Endothelial cell of umbilical vein (primary cell): ENCODE results near the gene VIPR2. TPM values are rescaled to one million over a fixed set of nuclear protein-coding genes. Genes with fewer than 3 reads are reported as not detected.

Source experiments
- BruUV-seq: library from RNA; stranded (reverse); fragments of 400-500 nt; replicated peaks from 2 replicates; lab custom pipeline; 2021; lab: Mats Ljungman, UMichigan
- CTCF ChIA-PET: fragments of 300-600, 350-600 bp; sonication (Branson Sonifier 250); formaldehyde crosslinking; loops from one replicate; lab custom pipeline; 2021; ENCODE audit warnings: antibody characterized with exemption, inconsistent platforms; lab: Charles Lee
- POLR2A ChIA-PET: fragments of 300-600, 350-600 bp; sonication (Branson Sonifier 250); formaldehyde crosslinking; loops from one replicate; lab custom pipeline; 2021; ENCODE audit warnings: antibody characterized with exemption, inconsistent platforms; lab: Charles Lee
- DNase-seq: peaks from one replicate; pipeline ENCODE4 v3.0.0-alpha.2; 2011; ENCODE audit warnings: low read depth, low spot score
- FAIRE-seq: peaks from 2 replicates; lab custom pipeline; 2011; peaks lifted over from hg19 to GRCh38; lab: Jason Lieb, UNC
- H2AFZ ChIP-seq: 2 replicates; pipeline ENCODE4 v1.6.0; 2012; ENCODE audit warnings: low read depth, low read length, control low read depth, inconsistent platforms
- H3K27ac ChIP-seq: 2 replicates; pipeline ENCODE4 v1.5.1; 2011; ENCODE audit warnings: low read depth, mild to moderate bottlenecking, control low read depth, low read length, moderate library complexity; ENCODE audit not compliant: insufficient read depth
- H3K27me3 ChIP-seq, 2 experiments: 2 replicates each; pipeline versions ENCODE4 v1.6.0 to v1.6.1; 2011; ENCODE audit warnings: low read length in 2 of 2, mixed read lengths in 1 of 2; ENCODE audit not compliant: control insufficient read depth in 2 of 2, insufficient read depth in 2 of 2
- H3K36me3 ChIP-seq, 2 experiments: 2 replicates in 1 of 2; 3 replicates in 1 of 2; pipeline ENCODE4 v1.5.1; 2011; ENCODE audit warnings: low read length in 2 of 2, mild to moderate bottlenecking in 1 of 2, moderate library complexity in 1 of 2; ENCODE audit not compliant: control insufficient read depth in 2 of 2, insufficient read depth in 2 of 2; ENCODE audit errors: extremely low read depth in 1 of 2
- H3K4me1 ChIP-seq: 3 replicates; pipeline ENCODE4 v1.5.1; 2011; ENCODE audit warnings: mild to moderate bottlenecking, low read length; ENCODE audit not compliant: control insufficient read depth, insufficient read depth; ENCODE audit errors: extremely low read depth
- H3K4me2 ChIP-seq: 2 replicates; pipeline ENCODE4 v1.6.1; 2011; ENCODE audit warnings: low read length, control low read depth, mixed read lengths; ENCODE audit not compliant: insufficient read depth
- H3K4me3 ChIP-seq, 3 experiments: fragments of 200-600 bp in 1 of 3; sonication (generic), shearing (Covaris generic) in 1 of 3; replicated peaks in 1 of 3; 2 replicates each; pipeline ENCODE4 v1.5.1; 2011 to 2016; ENCODE audit warnings: control low read depth in 3 of 3, low read length in 3 of 3, mild to moderate bottlenecking in 2 of 3, inconsistent platforms in 1 of 3, low read depth in 1 of 3, moderate library complexity in 1 of 3; ENCODE audit not compliant: insufficient read depth in 1 of 3
- H3K79me2 ChIP-seq: 2 replicates; pipeline ENCODE4 v1.6.0; 2012; ENCODE audit warnings: low read length, inconsistent platforms; ENCODE audit not compliant: control insufficient read depth, insufficient read depth
- H3K9ac ChIP-seq: replicated peaks from 2 replicates; pipeline ENCODE3; 2011; ENCODE audit warnings: low read length, control low read depth; ENCODE audit not compliant: insufficient read depth; ENCODE audit errors: extremely low read depth
- H3K9me1 ChIP-seq: replicated peaks from 3 replicates; pipeline ENCODE4 v1.6.0; 2011; ENCODE audit warnings: mild to moderate bottlenecking, low read length; ENCODE audit not compliant: control insufficient read depth, insufficient read depth; ENCODE audit errors: extremely low read depth
- H3K9me3 ChIP-seq: replicated peaks from 2 replicates; pipeline ENCODE4 v1.5.1; 2012; ENCODE audit warnings: low read length, inconsistent platforms; ENCODE audit not compliant: control insufficient read depth, insufficient read depth
- H4K20me1 ChIP-seq: replicated peaks from 2 replicates; pipeline ENCODE3; 2011; ENCODE audit warnings: mild to moderate bottlenecking, low read length; ENCODE audit not compliant: control insufficient read depth, insufficient read depth; ENCODE audit errors: extremely low read depth
- EZH2 ChIP-seq: IDR thresholded peaks from 2 replicates; pipeline ENCODE4 v1.6.1; 2012; ENCODE audit warnings: borderline replicate concordance, low read depth, mild to moderate bottlenecking, moderate library complexity, low read length, inconsistent platforms; ENCODE audit not compliant: severe bottlenecking
- FOS ChIP-seq: IDR thresholded peaks from 2 replicates; pipeline ENCODE4 v1.6.1; 2011; ENCODE audit warnings: mild to moderate bottlenecking, low read length, moderate library complexity, borderline replicate concordance; ENCODE audit not compliant: insufficient read depth
- GATA2 ChIP-seq: IDR thresholded peaks from 2 replicates; pipeline ENCODE4 v1.7.0; 2011; ENCODE audit warnings: low read depth, mild to moderate bottlenecking, moderate library complexity, mixed read lengths, low read length; ENCODE audit not compliant: insufficient read length, insufficient read depth
- JUN ChIP-seq: IDR thresholded peaks from 2 replicates; pipeline ENCODE4 v1.6.1; 2011; ENCODE audit warnings: borderline replicate concordance, low read depth; ENCODE audit not compliant: insufficient read length, insufficient read depth
- MAX ChIP-seq: IDR thresholded peaks from 2 replicates; pipeline ENCODE4 v1.6.1; 2011; ENCODE audit not compliant: insufficient read depth, insufficient read length
- MYC ChIP-seq: IDR thresholded peaks from one replicate; pipeline ENCODE4 v1.6.1; 2011; ENCODE audit warnings: mild to moderate bottlenecking, low read depth, low read length
- POLR2A ChIP-seq: IDR thresholded peaks from 2 replicates; pipeline ENCODE4 v1.6.1; 2012; ENCODE audit warnings: low read depth, mild to moderate bottlenecking, control low read depth, low read length
- POLR2AphosphoS5 ChIP-seq: IDR thresholded peaks from 2 replicates; pipeline ENCODE4 v1.6.1; 2012; ENCODE audit warnings: low read depth, mild to moderate bottlenecking, control low read depth, low read length, moderate library complexity; ENCODE audit not compliant: insufficient read depth
- dilution Hi-C: fragments of 300-500 bp; cut with MboI; formaldehyde crosslinking; loops from one replicate; pipeline ENCODE4 v1.15.0; 2019; ENCODE audit warnings: low sequenced_read_pairs; ENCODE audit not compliant: extremely low pct_ligation_motif_present
- intact Hi-C: fragments of 100-400 bp; cut with micrococcal nuclease; formaldehyde crosslinking; loops from one replicate; pipeline ENCODE4 v1.10.0; 2022
- polyA plus RNA-seq, 4 experiments: library from polyadenylated mRNA; depleted of rRNA in 3 of 4; stranded (reverse) in 3 of 4; unstranded in 1 of 4; fragments of >200 nt; gene quantifications; 2 replicates each; pipeline versions ENCODE4 v1.2.1 to v1.2.3, GENCODE V29; 2011 to 2012; ENCODE audit warnings: missing spikeins in 1 of 4
- total RNA-seq: library from RNA; stranded (reverse); gene quantifications from 2 replicates; pipeline ENCODE4 v1.2.3, GENCODE V29; 2021
- TF ChIP-seq, protein P1 (sequence below), 2 donors: IDR thresholded peaks; 1 replicate in 1 of 2; 2 replicates in 1 of 2; pipeline ENCODE4 v1.5.1; 2011; ENCODE audit warnings: low read length in 2 of 2, mild to moderate bottlenecking in 2 of 2, moderate library complexity in 2 of 2, control low read depth in 1 of 2, inconsistent platforms in 1 of 2, low read depth in 1 of 2; ENCODE audit not compliant: insufficient read depth in 1 of 2; ENCODE audit errors: extremely low read depth in 1 of 2

The VIPR2 gene
- total and polyA plus RNA-seq, 2 donors (not counting 3 experiments of a cell fraction or from before 2014, with no cell fraction given): not detected

DNA sequence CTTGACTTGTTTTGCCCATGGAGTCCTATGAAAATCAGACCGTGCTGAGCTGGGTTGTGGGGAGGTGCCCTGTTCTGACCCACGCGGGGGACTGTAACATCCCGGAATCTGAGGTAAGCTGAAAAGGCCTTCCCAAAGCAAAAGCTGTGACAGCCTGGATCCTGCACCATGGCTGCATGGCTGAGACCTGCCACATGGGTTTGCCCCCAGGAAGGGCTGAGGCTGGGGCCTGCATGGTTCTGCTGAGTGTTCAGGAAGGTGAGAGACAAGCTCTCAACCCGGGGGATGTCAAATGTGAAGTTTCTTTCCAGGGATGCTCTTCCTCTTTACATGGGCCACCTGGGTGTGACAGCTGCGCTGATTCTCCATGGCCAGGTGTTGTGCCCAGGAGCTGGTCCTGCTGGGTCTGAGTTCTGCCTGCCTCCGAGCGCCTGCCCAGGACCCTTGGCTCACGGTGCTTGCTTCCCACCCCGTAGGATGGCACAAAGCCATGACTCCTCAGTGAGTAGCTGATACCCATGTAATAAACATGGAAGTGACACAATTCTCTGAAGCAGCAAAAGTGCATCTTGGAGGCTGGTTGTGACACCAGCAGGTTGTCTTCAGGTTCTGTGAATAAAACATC is 58.3 kb downstream of the VIPR2 start:
- Histone ChIP-seq H4K20me1 (no peaks in the 10 kb centered on the region), H3K4me2 (no peak overlapping the region), H3K4me1 (no peaks in the 10 kb centered on the region), H3K79me2 (no peaks in the 10 kb centered on the region), H3K4me3 (no peak overlapping the region), H3K36me3 (no peaks in the 10 kb centered on the region), H3K27ac (no peak overlapping the region), H3K9me1 (no peaks in the 10 kb centered on the region), H3K9me3 (no peaks in the 10 kb centered on the region), H3K27me3 (no peaks in the 10 kb centered on the region), H2AFZ (no peak overlapping the region), H3K9ac (no peak overlapping the region)
- dilution Hi-C loops: no loop called here
- CTCF ChIA-PET: no interaction called here
- no TSS peak for BruUV-seq
- TF ChIP-seq MYC (no peak), JUN (no peak), GATA2 (no peak), EZH2 (no peak), MAX (no peak), POLR2A (no peak), POLR2AphosphoS5 (no peak), FOS (no peak)
- TF ChIP-seq, protein P1, sequence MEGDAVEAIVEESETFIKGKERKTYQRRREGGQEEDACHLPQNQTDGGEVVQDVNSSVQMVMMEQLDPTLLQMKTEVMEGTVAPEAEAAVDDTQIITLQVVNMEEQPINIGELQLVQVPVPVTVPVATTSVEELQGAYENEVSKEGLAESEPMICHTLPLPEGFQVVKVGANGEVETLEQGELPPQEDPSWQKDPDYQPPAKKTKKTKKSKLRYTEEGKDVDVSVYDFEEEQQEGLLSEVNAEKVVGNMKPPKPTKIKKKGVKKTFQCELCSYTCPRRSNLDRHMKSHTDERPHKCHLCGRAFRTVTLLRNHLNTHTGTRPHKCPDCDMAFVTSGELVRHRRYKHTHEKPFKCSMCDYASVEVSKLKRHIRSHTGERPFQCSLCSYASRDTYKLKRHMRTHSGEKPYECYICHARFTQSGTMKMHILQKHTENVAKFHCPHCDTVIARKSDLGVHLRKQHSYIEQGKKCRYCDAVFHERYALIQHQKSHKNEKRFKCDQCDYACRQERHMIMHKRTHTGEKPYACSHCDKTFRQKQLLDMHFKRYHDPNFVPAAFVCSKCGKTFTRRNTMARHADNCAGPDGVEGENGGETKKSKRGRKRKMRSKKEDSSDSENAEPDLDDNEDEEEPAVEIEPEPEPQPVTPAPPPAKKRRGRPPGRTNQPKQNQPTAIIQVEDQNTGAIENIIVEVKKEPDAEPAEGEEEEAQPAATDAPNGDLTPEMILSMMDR (IDR thresholded peaks at IDR 0.05; ENCODE audit: extremely low read depth in 1 of 2, insufficient read depth in 1 of 2, low read depth in 1 of 2, low read length in 2 of 2): no peak
- no peak for DNase-seq
- POLR2A ChIA-PET: no interaction called here
- intact Hi-C loops: no loop called here
- no peak for FAIRE-seq
